Nucleus accumbens (tissue), 56 donors: ENCODE measurements around the gene RPP38.

Experiments used
- DNase-seq, 56 donors: peaks; one replicate each; lab custom pipeline; 2025; lab: John Stamatoyannopoulos, UW

Gene RPP38

DNA sequence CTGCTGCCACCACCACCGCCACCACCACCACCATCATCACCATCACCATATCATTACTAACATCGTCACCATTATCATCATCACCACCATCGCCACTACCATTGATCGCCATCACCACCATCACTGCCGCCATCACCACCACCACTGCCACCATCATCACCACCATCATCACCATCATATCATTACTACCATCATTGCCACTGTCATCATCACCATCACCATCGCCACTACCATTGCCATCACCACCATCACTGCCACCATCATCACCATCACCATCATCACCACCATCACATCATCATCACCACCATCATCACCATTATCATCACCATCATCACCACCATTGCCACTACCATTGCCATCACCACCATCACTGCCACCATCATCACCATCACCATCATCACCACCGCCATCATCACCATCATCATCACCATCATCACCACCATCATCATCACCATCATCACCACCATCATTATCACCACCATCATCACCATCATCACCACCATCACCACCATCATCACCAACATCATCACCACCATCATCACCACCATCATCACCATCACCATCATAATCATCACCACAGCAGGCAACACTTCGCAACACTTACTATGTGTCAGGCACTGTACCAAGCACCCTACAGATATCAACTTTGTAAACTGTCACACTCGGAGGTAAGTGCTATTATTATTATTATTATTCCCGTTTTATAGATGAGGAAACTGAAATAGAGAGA, 52.1 kb downstream of the RPP38 start:
- DNase-seq, result no peak

DNA sequence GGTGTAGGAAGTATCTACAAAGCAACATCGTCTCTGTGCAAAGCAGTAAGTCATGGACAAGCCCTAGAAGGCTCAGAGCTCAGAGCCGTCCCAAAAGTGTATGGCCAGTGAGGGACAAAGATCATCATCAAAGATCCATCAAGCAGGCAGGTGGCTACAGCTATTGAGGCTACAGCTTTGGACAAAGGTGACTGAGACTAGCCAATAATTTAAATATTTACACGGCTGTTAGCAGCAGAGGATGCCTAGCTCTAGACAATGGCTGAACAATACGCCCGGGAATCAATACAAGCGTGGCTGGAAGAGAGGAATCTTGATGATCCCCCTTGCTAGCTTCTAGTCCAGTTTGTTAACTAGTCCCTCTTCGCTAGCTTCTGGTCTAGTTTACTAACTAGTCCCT, 53.4 kb downstream of the RPP38 start:
- no peak for DNase-seq

DNA sequence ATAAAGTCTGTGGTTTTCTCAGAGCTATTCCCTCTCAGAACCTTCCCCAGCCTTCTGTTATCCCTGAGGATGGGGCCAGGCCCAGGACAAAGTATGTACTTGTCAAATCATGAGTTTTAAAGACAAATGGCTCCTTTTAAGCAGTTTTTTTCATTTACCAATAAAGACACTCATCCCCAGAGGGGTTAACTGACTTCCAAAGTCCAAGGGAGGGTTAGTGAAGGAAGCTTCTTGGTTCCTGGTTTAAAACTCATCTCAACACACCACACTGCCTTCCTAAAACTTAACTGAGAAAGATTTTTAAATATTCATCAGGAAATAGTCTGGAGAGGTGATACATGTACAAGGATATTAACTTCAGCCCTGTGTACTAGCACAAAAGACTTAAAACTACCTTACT, 55.4 kb downstream of the RPP38 start:
- no peak for DNase-seq
